Activated CD8-positive, alpha-beta memory T cell treated with anti-CD3 and anti-CD28 coated beads, Interleukin-2, amount 50 U/mL, for 48 hours (primary cell): Measurements from ENCODE around the gene INKA1.
"Not testable (repeated sequence)": the region's sequence is repeated elsewhere in the genome, so short reads cannot be mapped to it uniquely, and the experiment has no call there.

ENCODE experiments used
- DNase-seq: peaks from one replicate; pipeline ENCODE4 v3.0.0-alpha.2; 2020

INKA1 gene

DNA sequence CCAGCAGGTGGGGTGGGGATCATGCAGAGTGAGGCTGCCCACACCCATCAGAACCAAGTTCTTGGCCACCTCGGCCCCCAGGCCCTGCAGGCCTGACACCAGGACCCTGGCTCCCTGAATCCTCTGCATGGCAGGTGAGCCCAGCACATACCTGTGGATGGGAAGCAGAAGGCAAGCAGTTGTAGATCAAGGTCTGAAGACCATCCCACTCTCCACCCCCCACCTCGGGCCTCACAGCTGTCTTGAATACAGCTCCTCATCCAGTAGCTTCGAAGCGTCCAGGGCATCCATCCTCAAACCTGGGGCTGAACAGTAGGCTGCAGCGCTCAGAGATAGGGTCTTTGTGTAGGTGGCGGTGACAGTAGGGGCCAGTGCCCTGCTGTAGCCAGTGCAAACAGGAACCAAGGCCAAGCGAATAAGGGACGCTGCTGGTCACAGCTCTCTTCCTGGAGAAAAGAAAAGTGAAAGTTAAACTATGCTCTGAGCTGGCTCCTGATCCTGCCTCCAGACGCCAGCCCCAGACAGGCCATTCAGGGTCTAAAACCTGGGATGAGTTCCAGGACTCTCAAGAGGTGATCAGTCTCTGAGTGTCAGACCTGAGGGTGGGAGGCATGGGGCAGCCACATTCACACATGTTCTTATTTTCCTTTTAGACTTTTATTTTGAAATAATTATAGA lies 10.6 kb downstream of the INKA1 start, which contains the start of gene UBA7:
TSS of gene UBA7 (minus strand) at position 457 of the 678 bp plus-strand sequence. CDS start at position 291, 166 bp downstream.
- peak; percentile 65 for DNase-seq

DNA sequence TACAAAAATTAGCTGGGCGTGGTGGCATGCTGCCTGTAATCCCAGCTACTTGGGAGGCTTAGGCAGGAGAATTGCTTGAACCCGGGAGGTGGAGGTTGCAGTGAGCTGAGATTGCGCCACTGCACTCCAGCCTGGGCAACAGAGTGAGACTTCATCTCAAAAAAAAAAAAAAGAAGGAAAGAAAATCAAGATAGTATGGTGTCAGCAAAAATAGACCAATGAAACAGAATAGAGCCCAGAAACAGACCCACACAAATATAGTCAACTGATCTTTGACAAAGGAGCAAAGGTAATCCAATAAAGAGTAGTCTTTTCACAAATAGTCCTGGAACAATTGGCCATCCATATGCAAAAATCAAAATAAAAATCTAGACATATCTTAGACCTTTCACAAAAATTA lies 20.1 kb downstream of the INKA1 start:
- not testable (repeated sequence) for DNase-seq

DNA sequence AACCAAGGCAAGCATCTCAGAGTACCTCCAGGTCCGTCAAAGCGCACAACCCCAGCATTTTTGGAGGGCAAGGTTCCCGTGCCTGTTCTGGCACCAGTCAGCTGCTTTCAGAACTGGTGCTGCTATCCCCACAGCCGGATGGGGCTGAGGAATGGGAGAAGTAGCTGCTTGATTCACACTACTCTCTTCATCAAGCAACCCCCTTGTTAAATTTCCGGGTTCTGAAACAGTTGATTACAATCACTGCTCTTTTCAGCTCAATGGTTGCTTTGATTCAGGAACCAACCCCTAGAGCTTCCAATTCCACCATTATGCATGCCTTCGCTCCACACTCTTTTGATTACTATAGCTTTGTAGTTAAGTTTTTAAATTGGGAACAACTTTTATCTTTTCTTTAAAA lies 23.0 kb downstream of the INKA1 start:
- DNase-seq = no peak

DNA sequence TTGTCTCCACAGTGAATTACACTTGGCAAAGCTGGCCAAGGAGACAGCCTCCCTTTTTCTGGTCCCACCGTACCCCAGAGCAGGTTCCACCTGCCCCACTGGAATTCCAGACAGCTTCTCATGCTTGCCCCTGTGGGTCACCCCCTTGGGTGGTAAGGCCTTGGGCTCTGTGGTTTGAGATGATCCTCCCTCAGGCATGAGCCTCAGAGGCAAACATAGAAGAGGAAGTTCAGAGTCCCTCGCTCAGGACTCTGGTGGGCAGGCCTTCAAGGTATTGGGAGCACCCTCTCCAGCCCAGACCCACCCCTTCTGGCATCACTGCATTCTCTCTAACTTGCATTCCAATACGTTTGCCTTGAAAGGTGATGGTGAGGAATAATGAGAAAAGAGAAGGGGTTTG lies 28.3 kb downstream of the INKA1 start:
- DNase-seq = no peak

DNA sequence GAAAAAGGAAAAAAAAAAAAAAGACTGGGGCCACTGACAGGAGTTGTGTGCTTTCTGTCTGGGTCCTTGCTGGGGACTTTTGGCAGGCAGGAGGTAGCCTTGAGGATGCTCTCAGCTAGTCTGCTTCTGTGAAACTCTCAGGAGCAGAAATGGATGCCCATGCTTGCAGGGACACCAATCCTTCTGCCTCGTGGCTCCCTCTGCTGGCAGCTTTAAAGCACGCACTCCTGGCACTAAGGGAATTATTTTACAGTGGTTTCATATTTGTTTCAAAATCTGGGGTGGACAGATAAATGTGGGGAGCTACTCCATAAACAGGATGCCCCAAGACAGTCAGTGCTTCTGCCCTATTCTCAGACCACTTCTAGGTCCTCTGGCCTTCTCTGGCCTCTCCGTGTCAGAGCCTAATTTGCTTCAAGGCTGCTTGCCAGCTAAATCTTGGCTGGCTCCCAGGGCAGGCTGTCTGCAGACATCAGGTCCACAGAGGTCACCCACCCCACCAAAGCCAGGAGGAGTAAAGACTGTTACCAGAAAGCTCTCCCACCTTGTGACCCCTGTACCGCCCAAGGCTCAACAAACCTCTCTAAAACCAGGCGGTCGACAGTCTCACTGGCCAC lies 36.2 kb downstream of the INKA1 start:
- DNase-seq = peak; percentile 85

DNA sequence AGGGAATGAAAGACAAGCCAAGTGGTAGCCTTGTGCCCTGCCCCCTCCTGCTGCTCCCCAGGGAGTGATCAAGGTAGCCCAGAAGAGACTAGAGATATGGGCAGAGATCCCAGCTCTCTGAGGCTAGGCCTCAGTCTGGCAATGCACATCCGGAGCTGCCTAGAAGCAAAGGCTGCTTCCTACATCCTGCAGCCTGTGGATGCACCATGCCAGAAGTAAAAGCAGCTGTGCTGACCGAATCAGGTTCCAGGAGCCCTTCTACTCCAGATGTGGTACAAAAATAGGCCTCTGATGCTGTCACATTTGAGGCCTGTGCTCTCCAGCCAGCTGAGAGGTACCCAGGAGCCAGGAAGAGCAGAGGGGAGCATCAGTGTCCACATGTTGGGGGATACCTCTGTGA lies 37.3 kb downstream of the INKA1 start:
- DNase-seq = no peak

DNA sequence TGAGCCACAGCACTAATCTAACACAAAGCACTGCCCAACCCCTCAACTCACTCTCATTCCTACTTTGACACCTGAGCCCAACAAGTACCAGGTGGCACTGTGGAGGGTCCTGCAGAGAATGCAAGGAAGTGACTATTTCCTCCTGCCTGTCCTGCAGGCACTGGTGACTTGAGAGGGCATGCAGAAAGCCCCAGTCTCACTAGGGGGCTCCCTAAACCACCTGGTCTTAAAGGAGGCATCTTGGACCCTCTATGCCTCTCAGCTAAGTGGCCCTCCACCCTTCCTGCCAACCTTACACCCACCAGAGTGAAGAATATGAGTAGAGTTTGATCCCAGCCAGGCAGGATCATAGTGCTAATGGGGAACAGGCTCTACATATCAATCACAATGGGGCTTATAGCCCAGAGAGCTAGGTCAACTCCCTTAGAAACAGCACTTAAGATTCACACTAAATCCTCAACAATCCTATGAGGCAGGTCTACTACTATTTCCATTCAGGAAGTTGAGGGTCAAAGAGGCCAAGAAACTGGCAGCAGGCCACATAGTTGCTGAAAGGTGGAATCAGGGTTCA lies 38.1 kb downstream of the INKA1 start:
- DNase-seq = no peak

DNA sequence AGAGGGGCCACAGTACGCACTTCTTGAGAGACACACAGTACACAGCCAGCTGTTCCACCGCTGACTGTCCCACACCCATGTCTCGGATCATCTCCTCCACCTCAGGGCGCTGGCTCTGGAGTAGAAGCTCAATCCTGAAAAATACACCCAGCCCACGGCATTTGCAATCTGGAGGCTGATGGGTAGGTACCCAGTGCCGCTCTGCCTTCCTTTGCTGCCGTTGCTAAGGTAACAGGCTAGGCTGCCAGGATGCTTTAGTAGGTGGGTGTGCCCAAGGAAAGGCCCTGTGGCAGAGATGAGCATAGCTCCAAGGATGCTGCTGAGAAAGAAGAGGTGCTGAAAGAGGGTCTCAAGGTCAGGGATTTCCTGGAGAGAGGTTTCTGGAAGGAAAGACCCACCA lies 38.7 kb downstream of the INKA1 start:
- DNase-seq = no peak

DNA sequence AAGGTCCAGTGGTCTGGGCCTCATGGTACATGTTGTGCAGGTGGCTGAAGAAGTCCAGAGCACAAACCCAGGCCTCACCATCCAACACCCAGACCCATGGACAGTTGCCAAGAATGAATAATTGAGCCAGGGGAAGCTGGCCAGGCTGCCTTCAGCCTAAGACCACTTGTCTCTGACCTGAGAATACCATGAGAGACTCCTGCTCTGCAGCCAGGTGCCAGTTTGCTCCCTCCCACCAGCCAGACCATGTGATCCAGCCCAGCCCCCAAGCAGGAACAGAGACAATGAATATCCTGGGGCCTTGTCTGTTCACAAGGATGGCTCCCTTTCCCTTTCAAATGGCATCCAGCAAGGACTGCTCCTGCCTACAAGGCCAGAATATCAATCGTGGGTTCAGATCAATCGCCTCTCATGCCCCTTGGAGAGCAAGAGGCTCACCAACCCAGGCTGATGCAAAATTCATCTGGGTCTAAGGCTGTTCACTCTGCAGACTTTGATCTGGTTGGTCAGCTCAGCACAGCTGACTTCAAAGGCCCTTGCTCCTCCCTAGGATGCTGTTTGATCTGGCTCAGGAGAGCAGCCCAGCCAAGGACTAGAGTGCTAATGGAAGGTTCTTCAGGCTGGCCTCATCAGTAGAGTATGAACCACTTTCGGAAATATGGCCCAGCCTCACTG lies 39.9 kb downstream of the INKA1 start:
- DNase-seq = no peak

DNA sequence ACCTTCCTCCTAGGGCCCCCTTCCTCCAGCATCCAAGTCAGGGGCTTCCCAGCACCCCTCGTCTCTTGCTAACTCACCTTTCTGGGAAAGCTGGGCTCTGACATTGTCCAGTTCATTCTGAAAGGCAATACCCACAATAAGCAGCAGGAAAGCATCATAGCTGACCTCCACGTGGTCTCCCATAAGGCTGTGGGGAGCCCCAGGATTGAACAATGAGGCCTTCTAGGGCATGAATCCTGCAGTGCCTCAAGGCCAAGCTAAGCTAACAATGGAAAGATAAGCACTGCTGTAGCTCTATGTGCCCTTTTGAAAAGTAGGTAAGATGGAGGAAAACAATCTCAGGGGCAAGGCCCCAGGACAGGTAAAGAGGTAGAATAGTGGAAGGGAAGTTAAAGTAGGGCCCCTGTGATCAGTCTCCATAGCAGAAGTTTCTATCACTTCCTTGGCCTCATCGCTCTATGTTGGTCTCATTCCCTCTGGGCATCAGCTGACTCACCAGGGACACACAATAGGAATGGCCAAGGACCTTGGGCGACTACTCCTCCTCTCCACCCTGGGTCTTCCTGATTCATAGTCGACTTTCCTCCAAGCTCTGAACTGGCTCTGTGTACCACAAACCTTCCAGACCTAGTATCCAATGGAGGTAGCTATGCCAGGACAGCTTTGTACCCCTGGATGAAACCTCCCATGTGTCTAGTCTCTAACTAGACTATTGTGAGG lies 41.6 kb downstream of the INKA1 start:
- no peak for DNase-seq

DNA sequence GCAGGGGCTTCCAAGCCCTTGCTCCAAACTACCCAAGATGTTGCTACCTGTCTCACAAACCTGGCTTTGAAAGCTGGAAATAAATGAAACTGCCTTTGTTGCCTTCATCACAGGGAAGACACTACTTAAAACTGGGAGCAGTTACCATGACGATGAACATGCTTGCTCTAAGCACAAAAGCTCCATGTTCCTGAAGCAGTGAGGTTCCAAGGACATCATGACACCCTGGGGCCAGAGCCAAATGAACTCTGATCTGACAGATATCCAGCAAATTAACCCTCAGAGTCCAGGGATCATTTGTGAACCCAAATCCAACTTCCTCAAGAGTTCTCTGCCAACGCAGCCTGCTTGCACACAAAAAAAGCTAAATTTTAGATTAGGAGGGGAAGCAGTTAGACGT lies 42.6 kb downstream of the INKA1 start:
- DNase-seq = no peak
